GM23338 (cell line): ENCODE measurements around the gene SRSF2. TPM values are rescaled to one million over a fixed set of nuclear protein-coding genes. Genes with fewer than 3 reads are reported as not detected.
"Not testable (repeated sequence)": the region's sequence is repeated elsewhere in the genome, so short reads cannot be mapped to it uniquely, and the experiment has no call there.

Source experiments
- ATAC-seq: fragments of 200-7000 bp; cut with Tn5 transposase; 3 replicates; pipeline ENCODE4 v1.9.1; 2020
- DNase-seq: peaks from one replicate; pipeline ENCODE4 v3.0.0-alpha.2; 2015; ENCODE audit warnings: low spot score
- H2AFZ ChIP-seq: fragments of 200-600 bp; sonication (generic); 2 replicates; pipeline ENCODE4 v1.8.0; 2016; ENCODE audit warnings: antibody characterized with exemption, mild to moderate bottlenecking, moderate library complexity
- H3F3A ChIP-seq: fragments of 200-600 bp; sonication (generic); replicated peaks from 2 replicates; pipeline ENCODE4 v1.8.0; 2017; ENCODE audit warnings: antibody characterized with exemption, mixed run types, low read depth
- H3K27ac ChIP-seq: fragments of 200-600 bp; sonication (generic); 2 replicates; pipeline ENCODE4 v1.6.1; 2016; ENCODE audit warnings: low read depth
- H3K27me3 ChIP-seq: fragments of 200-600 bp; sonication (generic); 2 replicates; pipeline ENCODE4 v1.8.0; 2016; ENCODE audit warnings: mild to moderate bottlenecking, mixed run types, moderate library complexity; ENCODE audit not compliant: insufficient read depth
- H3K36me3 ChIP-seq: fragments of 200-600 bp; sonication (generic); 2 replicates; pipeline ENCODE4 v1.8.0; 2016; ENCODE audit warnings: mild to moderate bottlenecking; ENCODE audit not compliant: insufficient read depth
- H3K4me1 ChIP-seq: fragments of 200-600 bp; sonication (generic); 2 replicates; pipeline ENCODE4 v1.8.0; 2016; ENCODE audit warnings: mild to moderate bottlenecking, moderate library complexity; ENCODE audit not compliant: insufficient read depth
- H3K4me2 ChIP-seq: fragments of 200-600 bp; sonication (generic); 2 replicates; pipeline ENCODE4 v1.7.1; 2017; ENCODE audit warnings: mixed run types
- H3K4me3 ChIP-seq: fragments of 200-600 bp; sonication (generic); 2 replicates; pipeline ENCODE4 v1.6.1; 2016; ENCODE audit warnings: mixed run types
- H3K79me2 ChIP-seq: fragments of 200-600 bp; sonication (generic); replicated peaks from 2 replicates; pipeline ENCODE4 v1.8.0; 2017; ENCODE audit warnings: mild to moderate bottlenecking; ENCODE audit not compliant: insufficient read depth
- H3K9me2 ChIP-seq: fragments of 200-600 bp; sonication (generic); 2 replicates; pipeline ENCODE4 v1.8.0; 2017; ENCODE audit not compliant: insufficient read depth
- H4K20me1 ChIP-seq: fragments of 200-600 bp; sonication (generic); replicated peaks from 2 replicates; pipeline ENCODE4 v1.8.0; 2017; ENCODE audit warnings: mild to moderate bottlenecking; ENCODE audit not compliant: insufficient read depth
- H3K27ac Mint-ChIP-seq: 2 replicates; pipeline ENCODE4 v1.8.0; 2020; ENCODE audit warnings: inconsistent platforms, mild to moderate bottlenecking, moderate library complexity, mixed read lengths
- H3K27me3 Mint-ChIP-seq: 3 replicates; pipeline ENCODE4 v1.8.0; 2022; ENCODE audit warnings: low read depth, mild to moderate bottlenecking, moderate library complexity, mixed read lengths, inconsistent platforms; ENCODE audit not compliant: insufficient read depth, poor library complexity
- H3K36me3 Mint-ChIP-seq: 3 replicates; pipeline ENCODE4 v1.8.0; 2021; ENCODE audit warnings: low read depth, mild to moderate bottlenecking, inconsistent platforms, moderate library complexity, mixed read lengths
- H3K4me1 Mint-ChIP-seq: 3 replicates; pipeline ENCODE4 v1.8.0; 2020; ENCODE audit warnings: mild to moderate bottlenecking, inconsistent platforms, mixed read lengths
- H3K4me3 Mint-ChIP-seq: 3 replicates; pipeline ENCODE4 v1.8.0; 2021; ENCODE audit warnings: moderate library complexity, mild to moderate bottlenecking, inconsistent platforms, mixed read lengths
- H3K9me3 Mint-ChIP-seq: 3 replicates; pipeline ENCODE4 v1.8.0; 2020; ENCODE audit warnings: moderate library complexity, mild to moderate bottlenecking, inconsistent platforms, mixed read lengths
- ZNF331 ChIP-seq: fragments of 250-450 bp; sonication (Bioruptor Pico); IDR thresholded peaks from 2 replicates; pipeline ENCODE4 v1.5.0; 2020; ENCODE audit warnings: low read depth, mild to moderate bottlenecking, moderate library complexity
- polyA plus RNA-seq: library from polyadenylated mRNA; unstranded; fragments of >200 nt; fragmentation: Nextera tagmentation; extraction: Ambion mirVana; gene quantifications from 2 replicates; pipeline ENCODE4 v1.2.1, GENCODE V29; 2016
- total RNA-seq: library from RNA; depleted of rRNA; stranded (reverse); fragments of >200 nt; shearing (Covaris generic); gene quantifications from 2 replicates; pipeline ENCODE4 v1.2.3, GENCODE V29; 2014
- TF ChIP-seq, protein P1 (sequence below): fragments of 250-450 bp; sonication (Bioruptor Pico); IDR thresholded peaks from 2 replicates; pipeline ENCODE4 v1.5.0; 2020; ENCODE audit warnings: mild to moderate bottlenecking, moderate library complexity
- TF ChIP-seq, protein P2 (sequence below), 2 experiments: fragments of 200-600 bp in 1 of 2; sonication (generic) in 1 of 2; conservative IDR thresholded peaks; 2 replicates each; pipeline versions ENCODE4 v1.5.1 to v1.6.1; 2016 to 2017; ENCODE audit warnings: antibody characterized with exemption in 2 of 2, low read depth in 2 of 2, mild to moderate bottlenecking in 2 of 2, moderate library complexity in 1 of 2
- TF ChIP-seq, protein P3 (sequence below): IDR thresholded peaks from one replicate; pipeline ENCODE4 v1.6.1; 2018; ENCODE audit warnings: antibody characterized with exemption; ENCODE audit not compliant: unreplicated experiment

Gene SRSF2
- total and polyA plus RNA-seq, 2 experiments from 2014 or later, result 317 to 547 TPM

DNA sequence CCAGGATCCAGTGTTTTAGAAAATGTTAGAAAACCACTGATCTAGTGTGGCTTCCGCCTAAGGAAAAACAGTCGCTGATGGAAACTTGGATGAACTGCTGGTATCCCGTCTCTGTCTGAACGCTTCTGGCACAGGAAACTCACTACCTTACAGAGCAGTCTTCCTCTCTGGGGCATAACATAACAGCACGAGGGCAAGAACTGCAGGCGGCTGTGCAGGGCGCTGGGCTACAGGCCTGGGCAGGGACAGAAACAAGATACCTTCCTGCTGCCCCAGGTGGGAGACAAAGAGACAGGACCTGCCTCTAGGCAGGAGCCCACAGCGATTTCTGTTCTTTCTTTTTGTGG, 36.9 kb downstream of the SRSF2 start (continued):
- TF ChIP-seq, protein P1, sequence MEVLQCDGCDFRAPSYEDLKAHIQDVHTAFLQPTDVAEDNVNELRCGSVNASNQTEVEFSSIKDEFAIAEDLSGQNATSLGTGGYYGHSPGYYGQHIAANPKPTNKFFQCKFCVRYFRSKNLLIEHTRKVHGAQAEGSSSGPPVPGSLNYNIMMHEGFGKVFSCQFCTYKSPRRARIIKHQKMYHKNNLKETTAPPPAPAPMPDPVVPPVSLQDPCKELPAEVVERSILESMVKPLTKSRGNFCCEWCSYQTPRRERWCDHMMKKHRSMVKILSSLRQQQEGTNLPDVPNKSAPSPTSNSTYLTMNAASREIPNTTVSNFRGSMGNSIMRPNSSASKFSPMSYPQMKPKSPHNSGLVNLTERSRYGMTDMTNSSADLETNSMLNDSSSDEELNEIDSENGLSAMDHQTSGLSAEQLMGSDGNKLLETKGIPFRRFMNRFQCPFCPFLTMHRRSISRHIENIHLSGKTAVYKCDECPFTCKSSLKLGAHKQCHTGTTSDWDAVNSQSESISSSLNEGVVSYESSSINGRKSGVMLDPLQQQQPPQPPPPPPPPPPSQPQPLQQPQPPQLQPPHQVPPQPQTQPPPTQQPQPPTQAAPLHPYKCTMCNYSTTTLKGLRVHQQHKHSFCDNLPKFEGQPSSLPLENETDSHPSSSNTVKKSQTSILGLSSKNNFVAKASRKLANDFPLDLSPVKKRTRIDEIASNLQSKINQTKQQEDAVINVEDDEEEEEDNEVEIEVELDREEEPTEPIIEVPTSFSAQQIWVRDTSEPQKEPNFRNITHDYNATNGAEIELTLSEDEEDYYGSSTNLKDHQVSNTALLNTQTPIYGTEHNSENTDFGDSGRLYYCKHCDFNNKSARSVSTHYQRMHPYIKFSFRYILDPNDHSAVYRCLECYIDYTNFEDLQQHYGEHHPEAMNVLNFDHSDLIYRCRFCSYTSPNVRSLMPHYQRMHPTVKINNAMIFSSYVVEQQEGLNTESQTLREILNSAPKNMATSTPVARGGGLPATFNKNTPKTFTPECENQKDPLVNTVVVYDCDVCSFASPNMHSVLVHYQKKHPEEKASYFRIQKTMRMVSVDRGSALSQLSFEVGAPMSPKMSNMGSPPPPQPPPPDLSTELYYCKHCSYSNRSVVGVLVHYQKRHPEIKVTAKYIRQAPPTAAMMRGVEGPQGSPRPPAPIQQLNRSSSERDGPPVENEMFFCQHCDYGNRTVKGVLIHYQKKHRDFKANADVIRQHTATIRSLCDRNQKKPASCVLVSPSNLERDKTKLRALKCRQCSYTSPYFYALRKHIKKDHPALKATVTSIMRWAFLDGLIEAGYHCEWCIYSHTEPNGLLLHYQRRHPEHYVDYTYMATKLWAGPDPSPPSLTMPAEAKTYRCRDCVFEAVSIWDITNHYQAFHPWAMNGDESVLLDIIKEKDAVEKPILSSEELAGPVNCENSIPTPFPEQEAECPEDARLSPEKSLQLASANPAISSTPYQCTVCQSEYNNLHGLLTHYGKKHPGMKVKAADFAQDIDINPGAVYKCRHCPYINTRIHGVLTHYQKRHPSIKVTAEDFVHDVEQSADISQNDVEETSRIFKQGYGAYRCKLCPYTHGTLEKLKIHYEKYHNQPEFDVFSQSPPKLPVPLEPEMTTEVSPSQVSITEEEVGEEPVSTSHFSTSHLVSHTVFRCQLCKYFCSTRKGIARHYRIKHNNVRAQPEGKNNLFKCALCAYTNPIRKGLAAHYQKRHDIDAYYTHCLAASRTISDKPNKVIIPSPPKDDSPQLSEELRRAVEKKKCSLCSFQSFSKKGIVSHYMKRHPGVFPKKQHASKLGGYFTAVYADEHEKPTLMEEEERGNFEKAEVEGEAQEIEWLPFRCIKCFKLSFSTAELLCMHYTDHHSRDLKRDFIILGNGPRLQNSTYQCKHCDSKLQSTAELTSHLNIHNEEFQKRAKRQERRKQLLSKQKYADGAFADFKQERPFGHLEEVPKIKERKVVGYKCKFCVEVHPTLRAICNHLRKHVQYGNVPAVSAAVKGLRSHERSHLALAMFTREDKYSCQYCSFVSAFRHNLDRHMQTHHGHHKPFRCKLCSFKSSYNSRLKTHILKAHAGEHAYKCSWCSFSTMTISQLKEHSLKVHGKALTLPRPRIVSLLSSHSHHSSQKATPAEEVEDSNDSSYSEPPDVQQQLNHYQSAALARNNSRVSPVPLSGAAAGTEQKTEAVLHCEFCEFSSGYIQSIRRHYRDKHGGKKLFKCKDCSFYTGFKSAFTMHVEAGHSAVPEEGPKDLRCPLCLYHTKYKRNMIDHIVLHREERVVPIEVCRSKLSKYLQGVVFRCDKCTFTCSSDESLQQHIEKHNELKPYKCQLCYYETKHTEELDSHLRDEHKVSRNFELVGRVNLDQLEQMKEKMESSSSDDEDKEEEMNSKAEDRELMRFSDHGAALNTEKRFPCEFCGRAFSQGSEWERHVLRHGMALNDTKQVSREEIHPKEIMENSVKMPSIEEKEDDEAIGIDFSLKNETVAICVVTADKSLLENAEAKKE (CRISPR knock-in tag), result no peak
- no peak for TF ChIP-seq ZNF331 (CRISPR knock-in tag)
- TF ChIP-seq, protein P2, sequence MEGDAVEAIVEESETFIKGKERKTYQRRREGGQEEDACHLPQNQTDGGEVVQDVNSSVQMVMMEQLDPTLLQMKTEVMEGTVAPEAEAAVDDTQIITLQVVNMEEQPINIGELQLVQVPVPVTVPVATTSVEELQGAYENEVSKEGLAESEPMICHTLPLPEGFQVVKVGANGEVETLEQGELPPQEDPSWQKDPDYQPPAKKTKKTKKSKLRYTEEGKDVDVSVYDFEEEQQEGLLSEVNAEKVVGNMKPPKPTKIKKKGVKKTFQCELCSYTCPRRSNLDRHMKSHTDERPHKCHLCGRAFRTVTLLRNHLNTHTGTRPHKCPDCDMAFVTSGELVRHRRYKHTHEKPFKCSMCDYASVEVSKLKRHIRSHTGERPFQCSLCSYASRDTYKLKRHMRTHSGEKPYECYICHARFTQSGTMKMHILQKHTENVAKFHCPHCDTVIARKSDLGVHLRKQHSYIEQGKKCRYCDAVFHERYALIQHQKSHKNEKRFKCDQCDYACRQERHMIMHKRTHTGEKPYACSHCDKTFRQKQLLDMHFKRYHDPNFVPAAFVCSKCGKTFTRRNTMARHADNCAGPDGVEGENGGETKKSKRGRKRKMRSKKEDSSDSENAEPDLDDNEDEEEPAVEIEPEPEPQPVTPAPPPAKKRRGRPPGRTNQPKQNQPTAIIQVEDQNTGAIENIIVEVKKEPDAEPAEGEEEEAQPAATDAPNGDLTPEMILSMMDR (conservative IDR thresholded peaks at IDR 0.05; ENCODE audit: low read depth in 2 of 2), result no peak
- TF ChIP-seq, protein P3, sequence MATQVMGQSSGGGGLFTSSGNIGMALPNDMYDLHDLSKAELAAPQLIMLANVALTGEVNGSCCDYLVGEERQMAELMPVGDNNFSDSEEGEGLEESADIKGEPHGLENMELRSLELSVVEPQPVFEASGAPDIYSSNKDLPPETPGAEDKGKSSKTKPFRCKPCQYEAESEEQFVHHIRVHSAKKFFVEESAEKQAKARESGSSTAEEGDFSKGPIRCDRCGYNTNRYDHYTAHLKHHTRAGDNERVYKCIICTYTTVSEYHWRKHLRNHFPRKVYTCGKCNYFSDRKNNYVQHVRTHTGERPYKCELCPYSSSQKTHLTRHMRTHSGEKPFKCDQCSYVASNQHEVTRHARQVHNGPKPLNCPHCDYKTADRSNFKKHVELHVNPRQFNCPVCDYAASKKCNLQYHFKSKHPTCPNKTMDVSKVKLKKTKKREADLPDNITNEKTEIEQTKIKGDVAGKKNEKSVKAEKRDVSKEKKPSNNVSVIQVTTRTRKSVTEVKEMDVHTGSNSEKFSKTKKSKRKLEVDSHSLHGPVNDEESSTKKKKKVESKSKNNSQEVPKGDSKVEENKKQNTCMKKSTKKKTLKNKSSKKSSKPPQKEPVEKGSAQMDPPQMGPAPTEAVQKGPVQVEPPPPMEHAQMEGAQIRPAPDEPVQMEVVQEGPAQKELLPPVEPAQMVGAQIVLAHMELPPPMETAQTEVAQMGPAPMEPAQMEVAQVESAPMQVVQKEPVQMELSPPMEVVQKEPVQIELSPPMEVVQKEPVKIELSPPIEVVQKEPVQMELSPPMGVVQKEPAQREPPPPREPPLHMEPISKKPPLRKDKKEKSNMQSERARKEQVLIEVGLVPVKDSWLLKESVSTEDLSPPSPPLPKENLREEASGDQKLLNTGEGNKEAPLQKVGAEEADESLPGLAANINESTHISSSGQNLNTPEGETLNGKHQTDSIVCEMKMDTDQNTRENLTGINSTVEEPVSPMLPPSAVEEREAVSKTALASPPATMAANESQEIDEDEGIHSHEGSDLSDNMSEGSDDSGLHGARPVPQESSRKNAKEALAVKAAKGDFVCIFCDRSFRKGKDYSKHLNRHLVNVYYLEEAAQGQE, result no peak

DNA sequence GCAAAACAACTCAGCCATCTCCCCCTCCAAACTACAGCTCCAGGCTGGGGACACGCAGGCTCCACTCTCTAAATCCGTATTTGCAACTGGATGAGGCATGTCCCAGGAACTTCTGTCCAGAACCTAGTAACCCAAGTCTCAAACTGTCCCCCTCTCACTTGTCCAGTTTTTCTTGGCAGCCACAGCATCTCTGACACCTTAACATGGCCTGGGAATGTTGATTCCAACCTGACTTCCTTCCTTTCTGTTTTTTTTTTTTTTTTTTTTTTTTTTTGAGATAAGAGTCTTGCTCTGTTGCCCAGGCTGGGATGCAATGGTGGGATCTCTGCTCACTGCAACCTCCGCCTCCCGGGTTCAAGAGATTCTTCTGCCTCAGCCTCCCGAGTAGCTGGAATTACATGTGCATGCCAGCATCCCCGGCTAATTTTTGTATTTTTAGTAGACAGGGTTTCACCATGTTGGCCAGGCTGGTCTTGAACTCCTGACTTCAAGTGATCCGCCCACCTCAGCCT, 38.6 kb downstream of the SRSF2 start:
- H3K79me2 ChIP-seq, H2AFZ ChIP-seq, DNase-seq, H3K4me2 ChIP-seq, H3K27me3 ChIP-seq, H3K27ac ChIP-seq, H3K9me3 Mint-ChIP-seq, H3K27ac Mint-ChIP-seq, H3K9me2 ChIP-seq, H3F3A ChIP-seq, H3K4me3 ChIP-seq, H3K36me3 Mint-ChIP-seq, ATAC-seq, H3K36me3 ChIP-seq, H3K4me3 Mint-ChIP-seq, H4K20me1 ChIP-seq: not testable (repeated sequence)
- Mint-ChIP-seq H3K27me3 (peaks cover 17% of the 10 kb centered on the region), H3K4me1 (peaks cover 43% of the 10 kb centered on the region)
- peaks cover 35% of the 10 kb centered on the region for H3K4me1 ChIP-seq
